Left renal cortex interstitium (tissue), 4 donors: ENCODE results near the gene LAMB1. TPM values are rescaled to one million over a fixed set of nuclear protein-coding genes. Genes with fewer than 3 reads are reported as not detected.

Experiments used
- DNase-seq, 4 donors: peaks; one replicate each; pipeline ENCODE4 v3.0.0-alpha.2; 2013; ENCODE audit warnings: low read depth in 4 of 4, low spot score in 2 of 4, missing footprints in 1 of 4
- polyA plus RNA-seq, 4 donors: library from polyadenylated mRNA; unstranded; fragments of 120-200 nt; gene quantifications; one replicate each; pipeline ENCODE4 v1.2.1, GENCODE V29; 2013; ENCODE audit not compliant: insufficient read length in 4 of 4

LAMB1 gene
- polyA plus RNA-seq, 4 donors, result 522 to 887 (median 667) TPM

- DNase-seq, result no peak
These were observed 17.6 kb upstream of the LAMB1 start for GRCh38 chr7:108020585-108020984.

- no peak for DNase-seq
These were observed 15.7 kb upstream of the LAMB1 start for GRCh38 chr7:108018668-108019067.

GRCh38 chr7:108017776-108018151, 14.8 kb upstream of the LAMB1 start:
- no peak for DNase-seq

GRCh38 chr7:108016841-108017775, 14.1 kb upstream of the LAMB1 start:
- DNase-seq, result no peak

- no peak for DNase-seq
These were observed 12.8 kb upstream of the LAMB1 start for GRCh38 chr7:108015740-108016139.

GRCh38 chr7:108014747-108015682, 12.1 kb upstream of the LAMB1 start:
- no peak for DNase-seq

- DNase-seq, result no peak
These were observed 11.3 kb upstream of the LAMB1 start for GRCh38 chr7:108014215-108014614.

- no peak for DNase-seq
These were observed 9.8 kb upstream of the LAMB1 start for GRCh38 chr7:108012499-108013430.

GRCh38 chr7:108010377-108010776, 7.4 kb upstream of the LAMB1 start:
- no peak for DNase-seq

GRCh38 chr7:108009873-108010272, 6.9 kb upstream of the LAMB1 start:
- no peak for DNase-seq

GRCh38 chr7:108008827-108009226, 5.9 kb upstream of the LAMB1 start:
- no peak for DNase-seq

GRCh38 chr7:108008240-108008639, 5.3 kb upstream of the LAMB1 start:
- no peak for DNase-seq

GRCh38 chr7:108007762-108008161, 4.8 kb upstream of the LAMB1 start:
- no peak for DNase-seq

GRCh38 chr7:108007261-108007660, 4.3 kb upstream of the LAMB1 start:
- no peak for DNase-seq

- DNase-seq, result no peak
These were observed 1.5 kb upstream of the LAMB1 start for GRCh38 chr7:108004220-108005142.

GRCh38 chr7:108003599-108003935, 606 bp upstream of the LAMB1 start:
- DNase-seq, result no peak

GRCh38 chr7:108001764-108002725, 916 bp downstream of the LAMB1 start:
- no peak for DNase-seq
